ENCODE measurements around the gene GBA3. TPM values are rescaled to one million over a fixed set of nuclear protein-coding genes. Genes with fewer than 3 reads are reported as not detected.

Gene GBA3
- total RNA-seq, 1 experiment from 2014 or later: not detected

DNA sequence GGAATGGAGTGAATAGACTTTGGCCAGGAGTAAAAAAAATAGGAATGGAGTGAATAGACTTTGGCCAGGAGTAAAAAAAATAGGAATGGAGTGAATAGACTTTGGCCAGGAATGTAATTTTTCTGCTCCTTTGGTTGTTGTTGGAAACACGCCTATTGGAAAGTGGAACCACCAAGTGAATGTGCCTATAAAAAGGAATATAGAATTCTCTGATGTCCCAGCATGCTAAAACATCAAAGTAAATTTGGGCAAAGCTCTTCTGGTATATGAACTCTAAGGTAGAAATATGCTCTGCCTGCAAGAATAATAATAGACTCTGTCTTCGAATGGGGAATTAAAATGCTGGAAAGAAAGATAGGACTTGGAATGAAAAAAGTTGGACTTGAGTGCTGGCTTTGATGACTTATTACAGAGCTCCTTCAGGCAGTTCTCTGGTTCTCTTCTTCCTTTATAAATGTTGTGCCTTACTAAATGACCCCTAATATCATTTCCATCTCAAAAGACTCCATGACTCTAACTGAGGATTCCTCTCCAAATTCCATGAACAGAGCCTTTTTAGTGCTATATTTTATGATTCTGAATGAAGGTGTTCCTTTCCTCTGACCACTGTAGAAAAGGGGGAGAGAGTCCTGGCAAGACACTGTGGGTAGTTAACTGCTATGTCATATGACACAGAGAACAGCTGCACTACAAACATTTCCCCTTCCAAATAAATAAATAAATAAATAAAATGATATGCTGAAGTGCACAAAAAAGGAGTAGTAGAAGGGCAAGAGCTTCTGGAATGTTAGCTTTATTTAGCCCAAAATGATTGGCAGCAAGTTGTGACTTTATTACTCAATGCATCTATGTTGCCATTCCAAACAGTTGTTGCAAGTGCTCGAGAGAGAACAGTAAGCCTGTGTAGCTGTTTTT, 13.5 kb upstream of the GBA3 start:
- Mint-ChIP-seq H3K4me1 (peaks cover 14 to 19% of the 10 kb centered on the region in 2 experiments), H3K27ac (no peak overlapping the region), H3K36me3 (ENCODE audit: insufficient read depth in 1 of 3, low read depth in 3 of 3) (no peaks in the 10 kb centered on the region; a peak in 1 of 7 replicates), H3K9me3 (no peaks in the 10 kb centered on the region), H3K27me3 (ENCODE audit: low read depth) (no peaks in the 10 kb centered on the region), H3K4me3 (no peak overlapping the region)
- Histone ChIP-seq H3K27me3 (ENCODE audit: insufficient read depth, low read length) (no peaks in the 10 kb centered on the region), H3K27ac (ENCODE audit: insufficient read length, low read depth, low read length) (no peak overlapping the region), H3K56ac (ENCODE audit: insufficient read length, low read depth, low read length) (no peak overlapping the region), H3K23ac (ENCODE audit: insufficient read length, low read depth, low read length) (no peak overlapping the region), H3K79me1 (ENCODE audit: insufficient read depth, low read depth, low read length, poor library complexity, severe bottlenecking) (no peaks in the 10 kb centered on the region), H3K9me3 (ENCODE audit: control insufficient read depth, low read depth, low read length) (no peaks in the 10 kb centered on the region), H3K79me2 (ENCODE audit: insufficient read depth, low read length) (no peaks in the 10 kb centered on the region), H3K9ac (ENCODE audit: extremely low read depth, insufficient read length, low read length) (no peak overlapping the region), H3T11ph (ENCODE audit: low read length) (no peak overlapping the region), H3K14ac (ENCODE audit: insufficient read depth, low read length) (no peak overlapping the region), H3K18ac (ENCODE audit: insufficient read length, low read depth, low read length) (no peak overlapping the region), H4K91ac (ENCODE audit: insufficient read length, low read depth, low read length) (no peak overlapping the region), H4K5ac (ENCODE audit: insufficient read length, low read depth, low read length) (no peak overlapping the region), H2BK15ac (ENCODE audit: low read depth, low read length) (no peak overlapping the region), H2BK5ac (ENCODE audit: insufficient read length, low read length) (no peak overlapping the region), H4K8ac (replicated peaks; ENCODE audit: insufficient read length, low read depth, low read length) (no peak overlapping the region), H2BK12ac (ENCODE audit: insufficient read length, low read depth, low read length) (no peak overlapping the region), H3K23me2 (ENCODE audit: insufficient read length, low read depth, low read length, poor library complexity, severe bottlenecking) (no peaks in the 10 kb centered on the region), H2AFZ (ENCODE audit: low read length) (no peak overlapping the region), H2BK20ac (ENCODE audit: low read depth, low read length, poor library complexity, severe bottlenecking) (no peak overlapping the region), H2BK120ac (ENCODE audit: low read depth, low read length, poor library complexity, severe bottlenecking) (no peak overlapping the region), H2AK5ac (ENCODE audit: insufficient read length, low read length) (no peak overlapping the region), H3K4me1 (ENCODE audit: insufficient read depth, low read length) (no peaks in the 10 kb centered on the region), H3K4me2 (ENCODE audit: insufficient read depth, insufficient read length, low read length) (no peak overlapping the region), H4K20me1 (ENCODE audit: control insufficient read depth, insufficient read depth, insufficient read length) (no peaks in the 10 kb centered on the region), H3K4ac (ENCODE audit: low read depth, low read length) (no peak overlapping the region)
- no CpG with 5 or more reads among the region's 3 CpGs for WGBS (ENCODE audit: extremely low coverage, insufficient read length, low lambda C conversion rate)
- TF ChIP-seq, protein P1, sequence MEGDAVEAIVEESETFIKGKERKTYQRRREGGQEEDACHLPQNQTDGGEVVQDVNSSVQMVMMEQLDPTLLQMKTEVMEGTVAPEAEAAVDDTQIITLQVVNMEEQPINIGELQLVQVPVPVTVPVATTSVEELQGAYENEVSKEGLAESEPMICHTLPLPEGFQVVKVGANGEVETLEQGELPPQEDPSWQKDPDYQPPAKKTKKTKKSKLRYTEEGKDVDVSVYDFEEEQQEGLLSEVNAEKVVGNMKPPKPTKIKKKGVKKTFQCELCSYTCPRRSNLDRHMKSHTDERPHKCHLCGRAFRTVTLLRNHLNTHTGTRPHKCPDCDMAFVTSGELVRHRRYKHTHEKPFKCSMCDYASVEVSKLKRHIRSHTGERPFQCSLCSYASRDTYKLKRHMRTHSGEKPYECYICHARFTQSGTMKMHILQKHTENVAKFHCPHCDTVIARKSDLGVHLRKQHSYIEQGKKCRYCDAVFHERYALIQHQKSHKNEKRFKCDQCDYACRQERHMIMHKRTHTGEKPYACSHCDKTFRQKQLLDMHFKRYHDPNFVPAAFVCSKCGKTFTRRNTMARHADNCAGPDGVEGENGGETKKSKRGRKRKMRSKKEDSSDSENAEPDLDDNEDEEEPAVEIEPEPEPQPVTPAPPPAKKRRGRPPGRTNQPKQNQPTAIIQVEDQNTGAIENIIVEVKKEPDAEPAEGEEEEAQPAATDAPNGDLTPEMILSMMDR (conservative IDR thresholded peaks at IDR 0.05): no peak
- no peak for DNase-seq
